ENCODE measurements around the gene MAML1. TPM values are rescaled to one million over a fixed set of nuclear protein-coding genes. Genes with fewer than 3 reads are reported as not detected.

Gene MAML1
- total RNA-seq, 1 donor from 2014 or later: 32.5 TPM

DNA sequence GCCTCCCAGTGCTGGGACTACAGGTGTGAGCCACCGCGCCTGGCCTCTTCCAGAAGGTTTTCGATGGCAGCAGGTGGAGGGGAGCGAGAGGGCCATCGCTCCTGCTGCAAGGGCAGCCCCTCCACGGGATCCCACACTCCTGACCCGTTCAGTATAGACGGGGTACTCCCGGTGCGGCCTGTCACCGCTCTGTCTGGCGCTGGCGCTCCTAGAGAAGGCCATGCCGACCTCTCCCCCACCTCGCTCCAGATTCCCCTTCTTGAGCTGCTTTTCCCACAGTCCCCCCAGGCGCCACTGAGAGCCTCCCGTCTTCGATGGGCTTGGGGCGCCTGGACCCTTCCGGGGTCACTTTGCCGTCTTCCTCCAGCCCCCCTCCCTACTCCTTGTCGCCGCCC, 83.8 kb downstream of the MAML1 start:
- ATAC-seq (no peak), DNase-seq (ENCODE audit: low spot score) (no peak)
- intact Hi-C loops (cut with DNase I): no loop called here

DNA sequence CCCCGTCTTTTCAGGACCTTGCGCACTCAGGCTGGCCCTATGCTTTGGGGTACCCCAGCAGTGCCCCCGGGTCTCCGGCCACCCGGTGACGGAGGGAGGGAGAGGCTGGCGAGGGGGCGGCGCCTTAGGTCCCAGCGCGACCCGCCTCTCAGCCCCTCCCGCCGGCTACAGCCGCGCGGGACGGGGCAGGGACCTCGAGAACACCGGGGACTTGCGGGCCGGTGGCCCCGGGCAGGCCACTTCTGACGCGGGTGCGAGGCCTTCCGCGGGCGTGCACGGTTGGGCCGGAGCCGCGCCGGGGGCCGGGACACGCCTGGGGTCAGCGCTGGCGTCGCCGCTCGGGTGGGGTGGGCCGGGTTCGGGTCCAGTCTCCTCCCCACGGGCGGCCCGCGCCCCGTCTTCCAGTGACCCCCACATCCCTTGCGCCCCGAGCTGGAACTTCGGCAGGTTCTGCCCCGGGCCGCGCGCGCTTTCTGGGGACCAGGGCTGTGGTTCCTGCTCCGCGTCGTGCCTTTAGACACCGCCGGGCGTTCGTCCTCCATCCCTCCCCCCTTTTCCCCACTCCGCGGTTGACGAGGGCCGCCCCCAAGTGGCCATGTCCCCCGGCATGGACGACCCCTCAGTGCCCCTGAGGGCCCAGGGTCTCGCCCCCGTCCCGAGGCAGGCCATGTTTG, 84.3 kb downstream of the MAML1 start:
- intact Hi-C loops (cut with DNase I): no loop called here
- ATAC-seq (no peak), DNase-seq (ENCODE audit: low spot score) (no peak)

DNA sequence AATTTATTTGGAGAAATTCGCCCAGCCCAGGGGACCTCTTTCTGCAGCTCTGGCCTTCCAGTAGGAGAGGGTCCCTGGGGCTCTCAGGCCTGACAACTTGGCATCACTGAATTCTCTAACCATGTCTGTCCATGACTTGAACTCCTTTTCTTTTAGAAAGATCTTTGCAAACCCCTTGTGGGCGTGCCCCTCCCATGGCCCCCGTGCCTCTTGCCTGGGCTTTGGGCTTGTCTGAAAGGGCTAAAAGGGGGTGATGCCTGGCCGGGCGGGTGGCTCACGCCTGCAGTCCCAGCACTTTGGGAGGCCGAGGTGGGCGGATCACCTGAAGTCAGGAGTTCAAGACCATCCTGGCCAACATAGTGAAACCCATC, 84.8 kb downstream of the MAML1 start:
- ATAC-seq: no peak
- intact Hi-C loops (cut with DNase I): no loop called here
- no peak for DNase-seq (ENCODE audit: low spot score)

DNA sequence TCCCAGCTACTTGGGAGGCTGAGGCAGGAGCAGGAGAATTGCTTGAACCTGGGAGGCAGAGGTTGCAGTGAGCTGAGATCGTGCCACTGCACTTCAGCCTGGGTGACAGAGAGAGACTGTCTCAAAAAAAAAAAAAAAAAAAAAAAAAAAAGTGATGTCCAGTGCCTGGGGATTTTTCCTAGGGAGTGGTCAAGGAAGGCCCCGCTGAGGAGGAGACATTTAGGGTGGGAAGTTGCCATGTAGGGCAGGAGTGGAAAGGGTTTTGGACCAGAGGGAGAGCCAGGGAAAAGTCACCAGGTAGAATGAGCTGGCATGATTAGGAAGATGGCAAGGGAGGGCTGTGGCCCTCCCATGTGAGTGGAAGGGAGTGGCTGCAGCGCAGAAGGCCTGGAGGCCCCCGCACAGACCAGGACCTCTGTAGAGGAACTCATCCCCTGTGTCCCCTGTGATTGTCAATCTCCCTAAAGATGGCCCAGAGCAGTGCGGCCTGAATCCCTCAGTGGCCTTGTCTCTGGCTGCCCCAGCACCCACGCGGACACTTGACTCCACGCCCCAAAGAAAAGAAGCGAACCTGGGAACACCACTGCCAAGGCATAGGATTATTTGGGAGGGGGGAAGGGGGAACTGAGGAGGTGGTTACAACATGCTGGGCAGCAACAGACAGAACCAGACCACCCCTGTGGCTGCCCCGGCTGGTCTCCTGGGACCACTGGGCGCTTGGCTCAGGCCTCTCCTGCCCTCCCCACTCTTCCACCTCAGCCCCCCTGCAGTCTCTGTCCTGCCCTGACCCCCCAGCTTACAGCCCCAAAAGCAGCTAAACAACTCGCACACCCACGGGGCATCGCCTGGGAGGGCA, 85.5 kb downstream of the MAML1 start:
- no peak for ATAC-seq
- intact Hi-C loops (cut with DNase I): no loop called here
- DNase-seq (ENCODE audit: low spot score): peak; percentile 68

DNA sequence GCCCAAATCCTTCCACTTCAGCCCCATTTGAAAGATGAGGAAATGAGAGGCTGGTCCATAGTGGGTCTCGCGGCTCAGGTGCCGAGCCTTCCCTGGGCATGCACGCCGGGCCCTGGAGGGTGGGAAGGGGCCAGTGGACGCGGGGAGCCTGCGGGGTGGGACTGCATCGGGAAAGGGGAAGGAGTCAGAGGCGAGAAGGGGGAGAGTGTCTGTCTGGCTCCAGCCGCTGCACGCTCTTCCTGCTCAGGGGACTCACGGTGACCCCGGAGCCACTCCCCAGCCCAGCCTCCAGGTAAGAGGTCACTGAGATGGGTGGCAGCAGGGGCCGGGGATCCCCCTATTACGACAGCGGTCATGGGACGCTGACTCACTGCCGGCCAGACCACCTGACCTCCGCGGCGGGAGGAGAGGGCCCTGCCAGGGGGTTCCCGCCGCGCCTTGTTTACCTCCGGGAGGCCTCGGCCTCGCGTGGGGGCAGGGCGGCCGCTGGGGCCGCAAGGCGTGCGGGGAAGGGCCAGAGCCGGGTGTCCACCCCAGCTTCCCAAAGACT, 86.2 kb downstream of the MAML1 start:
- DNase-seq (ENCODE audit: low spot score) (peak; percentile 98), ATAC-seq (peak; percentile 88)
- intact Hi-C loops (cut with DNase I): no loop called here

DNA sequence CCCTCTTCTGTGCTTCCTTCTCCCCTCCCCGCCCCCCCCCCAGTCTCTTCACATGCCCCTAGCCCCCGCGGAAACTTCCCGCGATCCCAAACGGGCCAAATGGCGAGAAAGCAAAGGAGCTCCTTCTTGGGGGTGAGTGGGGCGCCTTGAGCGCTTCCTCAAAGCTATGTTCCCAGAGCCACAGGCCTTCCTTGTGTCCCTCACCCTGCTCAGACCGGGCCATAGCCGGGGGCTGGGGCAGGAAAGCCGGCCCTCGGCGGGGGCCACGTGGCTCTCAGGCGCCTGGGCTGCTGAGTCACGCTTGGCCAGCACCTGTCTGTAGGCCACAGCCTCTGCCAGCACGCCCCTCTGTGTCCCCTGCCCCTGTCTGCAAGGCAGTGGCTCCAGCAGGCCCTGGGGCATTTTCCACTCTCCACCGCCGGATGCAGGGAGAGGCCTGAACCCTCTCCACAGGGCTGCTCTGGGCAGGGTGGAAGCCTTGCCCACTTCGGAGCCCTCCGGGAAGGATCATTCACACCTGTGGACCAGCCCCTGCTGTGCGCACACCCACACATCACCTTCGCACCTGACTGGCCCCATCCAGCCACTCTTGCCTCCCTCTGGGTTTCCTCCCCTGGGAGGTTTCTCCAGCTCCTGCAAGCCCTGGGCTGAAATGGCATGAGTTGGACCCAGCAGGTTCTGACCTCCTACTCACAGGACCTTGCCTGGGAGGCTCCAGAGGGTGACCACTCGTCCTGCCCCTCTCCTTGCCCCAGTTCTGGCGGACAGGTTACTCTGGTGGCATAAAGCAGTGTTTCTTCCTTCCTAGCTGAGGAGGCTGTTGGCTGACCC, 86.9 kb downstream of the MAML1 start:
- ATAC-seq (peak; percentile 63), DNase-seq (ENCODE audit: low spot score) (peak; percentile 85)
- intact Hi-C loops (cut with DNase I): no loop called here

DNA sequence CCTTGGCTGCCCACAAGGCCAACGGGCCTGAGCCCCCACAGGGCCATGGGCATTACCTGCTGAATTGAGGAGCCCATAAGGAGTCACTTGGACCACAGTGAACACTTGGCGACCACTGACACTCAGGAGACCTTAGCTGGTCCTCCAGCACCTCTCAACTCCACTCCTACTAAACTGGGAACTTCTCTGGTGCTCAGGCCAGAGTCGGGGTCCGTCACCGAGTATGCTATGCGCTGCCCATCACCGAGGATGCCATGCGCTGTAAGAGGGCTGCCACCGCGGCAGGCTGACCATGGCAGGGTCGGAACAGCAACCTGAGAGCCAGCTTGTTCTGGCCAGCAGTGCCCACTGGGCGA, 87.5 kb downstream of the MAML1 start:
- intact Hi-C loops (cut with DNase I): no loop called here
- DNase-seq (ENCODE audit: low spot score) (no peak), ATAC-seq (no peak)

DNA sequence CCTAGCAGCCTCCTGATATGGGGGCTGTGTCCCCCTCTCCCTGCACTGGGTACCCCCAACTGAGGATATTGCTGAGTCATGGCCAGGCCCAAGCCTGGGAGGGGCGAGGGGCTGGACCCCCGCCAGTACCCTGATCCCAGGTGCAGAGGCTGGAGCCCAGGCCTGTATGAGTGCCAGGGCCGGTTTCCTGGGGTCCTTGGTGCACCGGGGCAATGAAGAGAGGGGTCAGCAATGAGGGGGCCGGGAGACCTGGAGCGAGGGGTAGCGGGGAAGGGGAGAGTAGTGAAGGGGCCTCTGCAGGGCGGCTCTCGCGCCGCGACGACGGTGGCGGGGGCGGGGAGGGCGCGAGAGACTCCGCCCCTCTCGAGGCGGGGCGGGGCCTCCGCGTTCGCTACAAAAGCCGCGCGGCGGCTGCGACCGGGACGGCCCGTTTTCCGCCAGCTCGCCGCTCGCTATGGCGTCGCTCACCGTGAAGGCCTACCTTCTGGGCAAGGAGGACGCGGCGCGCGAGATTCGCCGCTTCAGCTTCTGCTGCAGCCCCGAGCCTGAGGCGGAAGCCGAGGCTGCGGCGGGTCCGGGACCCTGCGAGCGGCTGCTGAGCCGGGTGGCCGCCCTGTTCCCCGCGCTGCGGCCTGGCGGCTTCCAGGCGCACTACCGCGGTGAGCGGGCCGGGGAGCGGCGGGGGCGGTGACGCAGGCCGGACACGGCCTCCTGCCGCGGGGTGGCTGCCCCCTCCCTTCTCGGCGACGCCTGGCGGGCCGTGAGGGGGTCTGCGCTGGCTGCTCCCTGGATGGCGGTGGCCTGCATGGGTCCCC, 88.1 kb downstream of the MAML1 start, which contains the start of gene SQSTM1:
SQSTM1 (plus strand) TSS at position 423 of the 815 bp plus-strand sequence; CDS start at position 455, 32 bp downstream.
- intact Hi-C loops (cut with DNase I): no loop called here
- ATAC-seq: peak; percentile 75

GRCh38 chr5:179821298-179822058, 88.9 kb downstream of the MAML1 start:
- intact Hi-C loops (cut with DNase I): no loop called here
- ATAC-seq: peak; percentile 81
- peak; percentile 98 for DNase-seq (ENCODE audit: low spot score)

More for the DNA sequence above, 88.1 kb downstream of the MAML1 start, which contains the start of gene SQSTM1:
- DNase-seq (ENCODE audit: low spot score): peak; percentile 92

GRCh38 chr5:179822059-179822432, 89.4 kb downstream of the MAML1 start:
- intact Hi-C loops (cut with DNase I): no loop called here
- DNase-seq (ENCODE audit: low spot score): no peak
- ATAC-seq: no peak

DNA sequence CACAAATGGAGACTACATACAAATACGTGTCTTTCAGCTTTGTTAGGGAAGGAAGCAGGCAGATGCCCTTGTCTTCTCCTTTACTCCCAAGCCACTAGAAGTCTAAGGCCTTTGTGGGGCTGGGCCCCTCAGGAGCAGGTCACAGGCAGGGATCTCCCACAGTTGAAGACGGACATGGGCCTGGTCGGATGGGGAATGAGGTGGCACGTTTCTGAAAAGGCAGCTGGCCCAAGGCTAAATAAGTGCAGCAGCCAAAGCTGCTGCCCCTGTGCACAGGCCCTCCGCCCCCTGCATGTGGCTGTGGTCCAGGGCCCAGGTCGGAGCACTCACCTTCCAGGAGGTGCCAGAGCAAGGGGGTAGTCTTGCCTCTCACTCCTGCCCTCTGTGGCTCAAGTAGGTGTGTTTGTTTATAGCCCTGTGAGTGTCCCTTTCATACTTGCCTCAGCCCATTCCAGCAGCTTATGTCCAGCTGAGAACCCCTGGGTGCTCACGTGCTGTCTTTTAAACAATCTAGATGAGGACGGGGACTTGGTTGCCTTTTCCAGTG, 89.9 kb downstream of the MAML1 start:
- intact Hi-C loops (cut with DNase I): no loop called here
- ATAC-seq: no peak
- DNase-seq (ENCODE audit: low spot score): no peak

DNA sequence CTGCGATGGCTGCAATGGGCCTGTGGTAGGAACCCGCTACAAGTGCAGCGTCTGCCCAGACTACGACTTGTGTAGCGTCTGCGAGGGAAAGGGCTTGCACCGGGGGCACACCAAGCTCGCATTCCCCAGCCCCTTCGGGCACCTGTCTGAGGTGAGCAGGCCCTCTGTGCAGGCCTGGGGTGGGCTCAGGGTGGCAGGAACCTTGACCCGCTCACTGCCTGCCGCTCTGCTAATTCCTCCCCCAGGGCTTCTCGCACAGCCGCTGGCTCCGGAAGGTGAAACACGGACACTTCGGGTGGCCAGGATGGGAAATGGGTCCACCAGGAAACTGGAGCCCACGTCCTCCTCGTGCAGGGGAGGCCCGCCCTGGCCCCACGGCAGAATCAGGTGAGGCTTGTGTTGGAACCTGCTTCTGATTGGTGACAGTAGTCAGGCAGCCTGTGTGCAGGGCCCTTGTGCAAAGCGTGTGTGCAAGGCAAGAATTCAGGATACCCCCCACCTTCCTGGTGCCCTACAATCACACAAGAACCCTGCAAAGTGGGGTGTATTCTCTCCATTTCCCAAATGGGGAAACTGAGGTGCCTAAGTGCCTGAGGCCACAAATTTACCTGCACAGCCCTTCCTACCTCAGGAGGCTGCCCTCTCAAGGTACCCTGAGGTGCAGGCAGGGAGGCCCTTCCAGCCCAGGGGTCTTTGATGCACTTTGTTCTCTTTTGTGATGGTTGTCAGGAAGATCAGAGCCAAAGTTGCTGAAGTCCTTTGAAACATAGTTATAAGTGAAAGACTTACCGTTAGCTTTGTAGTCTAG, 91.5 kb downstream of the MAML1 start:
- ATAC-seq (no peak), DNase-seq (ENCODE audit: low spot score) (no peak)
- intact Hi-C loops (cut with DNase I): no loop called here

DNA sequence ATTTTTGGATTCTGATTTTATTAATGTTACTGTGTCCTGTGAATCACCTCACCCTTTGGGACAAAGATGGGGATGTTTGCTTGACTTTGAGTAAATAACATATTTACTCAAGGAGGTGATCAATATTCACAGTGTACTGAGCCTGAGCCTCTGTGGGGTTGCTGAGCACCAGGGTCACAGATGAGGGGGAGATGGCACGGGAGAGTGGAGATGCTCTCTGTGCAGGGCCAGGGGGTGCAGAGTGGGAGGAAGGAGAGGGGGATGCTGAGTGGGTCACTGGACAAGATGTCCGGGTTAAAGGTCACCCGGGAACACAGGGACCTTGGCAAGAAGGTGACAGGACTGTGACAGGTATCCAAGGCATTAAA, 92.1 kb downstream of the MAML1 start:
- intact Hi-C loops (cut with DNase I): no loop called here
- ATAC-seq (no peak), DNase-seq (ENCODE audit: low spot score) (no peak)

DNA sequence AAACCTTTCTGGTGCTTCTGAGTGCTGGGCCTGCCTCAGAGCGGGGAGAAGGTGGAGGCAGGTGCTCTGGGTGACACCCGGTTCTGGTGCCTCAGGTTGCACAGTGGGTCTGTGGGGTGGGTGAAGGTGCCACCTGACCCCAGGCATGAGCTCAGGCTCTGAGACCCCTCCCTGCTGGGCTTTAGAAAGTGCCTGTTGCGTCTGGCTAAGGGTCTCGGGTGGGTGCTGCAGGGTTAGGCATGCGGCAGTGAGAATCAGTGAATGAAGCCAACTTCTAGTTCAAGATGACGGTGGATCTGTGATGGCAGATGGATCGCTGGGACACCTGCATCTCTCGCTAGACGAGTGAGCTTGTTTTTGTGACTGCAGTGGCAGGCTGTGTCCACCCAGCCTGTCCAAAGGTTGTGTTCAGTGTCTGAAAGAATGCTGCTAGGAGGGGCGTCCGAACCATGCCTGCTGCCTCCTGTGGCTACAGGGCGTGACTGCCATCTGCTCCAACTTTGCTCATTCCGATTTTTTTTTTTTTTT, 93.1 kb downstream of the MAML1 start:
- DNase-seq (ENCODE audit: low spot score): no peak
- no peak for ATAC-seq
- intact Hi-C loops (cut with DNase I): no loop called here
